Hepatocyte (in vitro differentiated cells): Measurements from ENCODE around the gene TRMT61B. TPM values are rescaled to one million over a fixed set of nuclear protein-coding genes. Genes with fewer than 3 reads are reported as not detected.

Source experiments
- DNase-seq: peaks from one replicate; pipeline ENCODE4 v3.0.0-alpha.2; 2016; ENCODE audit warnings: low spot score
- H2AFZ ChIP-seq: fragments of 200-600 bp; sonication (generic); 2 replicates; pipeline ENCODE4 v1.6.0; 2016; ENCODE audit warnings: antibody characterized with exemption, mild to moderate bottlenecking
- H3K27ac ChIP-seq: fragments of 200-600 bp; sonication (generic); 2 replicates; pipeline ENCODE4 v1.5.1; 2016; ENCODE audit warnings: mild to moderate bottlenecking
- H3K27me3 ChIP-seq: fragments of 200-600 bp; sonication (generic); 2 replicates; pipeline ENCODE4 v1.6.1; 2016
- H3K36me3 ChIP-seq: fragments of 200-600 bp; sonication (generic); replicated peaks from 2 replicates; pipeline ENCODE4 v1.5.1; 2016; ENCODE audit warnings: low read depth; ENCODE audit not compliant: insufficient read depth
- H3K4me1 ChIP-seq: fragments of 200-600 bp; sonication (generic); 2 replicates; pipeline ENCODE4 v1.5.1; 2016; ENCODE audit warnings: mild to moderate bottlenecking, moderate library complexity; ENCODE audit not compliant: insufficient read depth
- H3K4me2 ChIP-seq: fragments of 200-600 bp; sonication (generic); 2 replicates; pipeline ENCODE4 v1.6.0; 2016
- H3K4me3 ChIP-seq: fragments of 200-600 bp; sonication (generic); 2 replicates; pipeline ENCODE4 v1.5.1; 2016; ENCODE audit warnings: mild to moderate bottlenecking
- H3K79me2 ChIP-seq: fragments of 200-600 bp; sonication (generic); 2 replicates; pipeline ENCODE4 v1.6.0; 2017; ENCODE audit warnings: mild to moderate bottlenecking
- H3K9me2 ChIP-seq: fragments of 200-600 bp; sonication (generic); replicated peaks from 2 replicates; pipeline ENCODE4 v1.6.0; 2017; ENCODE audit warnings: mild to moderate bottlenecking; ENCODE audit not compliant: insufficient read depth
- H3K9me3 ChIP-seq: fragments of 200-600 bp; sonication (generic); 2 replicates; pipeline ENCODE4 v1.5.1; 2016; ENCODE audit warnings: low read depth, mild to moderate bottlenecking
- H4K20me1 ChIP-seq: fragments of 200-600 bp; sonication (generic); 2 replicates; pipeline ENCODE4 v1.6.0; 2016; ENCODE audit warnings: mild to moderate bottlenecking; ENCODE audit not compliant: insufficient read depth, poor library complexity, severe bottlenecking
- CTCF ChIP-seq: fragments of 200-600 bp; sonication (generic); IDR thresholded peaks from 2 replicates; pipeline ENCODE4 v1.5.1; 2016; ENCODE audit warnings: antibody characterized with exemption, mild to moderate bottlenecking; ENCODE audit not compliant: poor library complexity
- EZH2 ChIP-seq: fragments of 200-600 bp; sonication (generic); IDR thresholded peaks from 2 replicates; pipeline ENCODE4 v1.6.1; 2016; ENCODE audit warnings: antibody characterized with exemption, mild to moderate bottlenecking, borderline replicate concordance
- EZH2phosphoT487 ChIP-seq: fragments of 200-600 bp; sonication (generic); IDR thresholded peaks from one replicate; pipeline ENCODE4 v1.6.1; 2018; ENCODE audit warnings: antibody characterized with exemption, mild to moderate bottlenecking, low read depth, moderate library complexity; ENCODE audit not compliant: unreplicated experiment, severe bottlenecking
- WGBS: methylation state at CpG from one replicate; pipeline ENCODE4 v1.1.6; 2016; ENCODE audit warnings: low lambda C conversion rate; ENCODE audit errors: missing lambda C conversion rate; 5-methylcytosine and 5-hydroxymethylcytosine counted together
- polyA plus RNA-seq: library from polyadenylated mRNA; unstranded; fragments of >200 nt; fragmentation: Nextera tagmentation; extraction: Ambion mirVana; gene quantifications from 2 replicates; pipeline ENCODE4 v1.2.1, GENCODE V29; 2016
- total RNA-seq: library from RNA; depleted of rRNA; stranded (reverse); fragments of >200 nt; gene quantifications from 2 replicates; pipeline ENCODE4 v1.2.3, GENCODE V29; 2014

The TRMT61B gene
- total and polyA plus RNA-seq, 2 experiments from 2014 or later, result 11.2 to 17.0 TPM

- no peaks in the 10 kb centered on the region for H3K9me2 ChIP-seq
- H2AFZ ChIP-seq, result no peak overlapping the region
- H3K27me3 ChIP-seq, result no peaks in the 10 kb centered on the region
- peaks cover 70% of the 10 kb centered on the region for H4K20me1 ChIP-seq
- peaks cover 17% of the 10 kb centered on the region for H3K4me1 ChIP-seq
- peaks cover 74% of the 10 kb centered on the region for H3K79me2 ChIP-seq
- H3K4me3 ChIP-seq, result no peak overlapping the region
- 72% methylated on average over 2 of the region's 2 CpGs for WGBS
- no peaks in the 10 kb centered on the region for H3K9me3 ChIP-seq
- H3K4me2 ChIP-seq, result peak overlapping the region; percentile 88
- no peak for DNase-seq
- H3K27ac ChIP-seq, result no peak overlapping the region
- TF ChIP-seq CTCF, result no peak
- no peak for TF ChIP-seq EZH2
- H3K36me3 ChIP-seq, result no peaks in the 10 kb centered on the region
Observed at GRCh38 chr2:28896906-28897305, 26.8 kb upstream of the TRMT61B start.

GRCh38 chr2:28895189-28895893 lies 25.2 kb upstream of the TRMT61B start:
- H3K79me2 ChIP-seq, result peaks cover 58% of the 10 kb centered on the region
- WGBS, result under 1% methylated on average over 17 of the region's 19 CpGs
- H3K36me3 ChIP-seq, result no peaks in the 10 kb centered on the region
- peak overlapping the region; percentile 94 for H3K27ac ChIP-seq
- no peaks in the 10 kb centered on the region for H3K9me3 ChIP-seq
- H3K9me2 ChIP-seq, result no peaks in the 10 kb centered on the region
- no peaks in the 10 kb centered on the region for H3K27me3 ChIP-seq
- H4K20me1 ChIP-seq, result peaks cover 54% of the 10 kb centered on the region
- peak overlapping the region; percentile 99 for H3K4me3 ChIP-seq
- peak; percentile 65 for DNase-seq
- peaks cover 17% of the 10 kb centered on the region for H3K4me1 ChIP-seq
- peak overlapping the region; percentile 88 for H3K4me2 ChIP-seq
- H2AFZ ChIP-seq, result peak overlapping the region; percentile 89
- TF ChIP-seq EZH2phosphoT487 (no peak), CTCF (no peak), EZH2 (no peak)

GRCh38 chr2:28894470-28895188 lies 24.5 kb upstream of the TRMT61B start, which contains the start of gene WDR43:
TSS of gene WDR43 (plus strand) at chr2:28894667. CDS start at chr2:28894699, 32 bp downstream.
- no peak for TF ChIP-seq EZH2
- TF ChIP-seq CTCF, result no peak
- TF ChIP-seq EZH2phosphoT487, result no peak
- Histone ChIP-seq H3K4me1 (peaks cover 17% of the 10 kb centered on the region), H4K20me1 (peaks cover 47% of the 10 kb centered on the region), H3K4me3 (peak within 1 kb of the TSS; percentile 99), H3K27ac (peak within 1 kb of the TSS; percentile 94), H3K79me2 (peaks cover 51% of the 10 kb centered on the region), H3K27me3 (no peaks in the 10 kb centered on the region), H3K36me3 (no peaks in the 10 kb centered on the region), H3K4me2 (peak within 1 kb of the TSS; percentile 88), H3K9me3 (no peaks in the 10 kb centered on the region), H2AFZ (peak within 1 kb of the TSS; percentile 96), H3K9me2 (no peaks in the 10 kb centered on the region)
- under 1% methylated on average over 69 of the region's 79 CpGs for WGBS
- peak; percentile 99 for DNase-seq
